ENCODE data around the gene KAT5. TPM values are rescaled to one million over a fixed set of nuclear protein-coding genes. Genes with fewer than 3 reads are reported as not detected.
"Not testable (repeated sequence)": the region's sequence is repeated elsewhere in the genome, so short reads cannot be mapped to it uniquely, and the experiment has no call there.

KAT5 gene
- total RNA-seq, 1 experiment from 2014 or later, result 17.8 TPM

DNA sequence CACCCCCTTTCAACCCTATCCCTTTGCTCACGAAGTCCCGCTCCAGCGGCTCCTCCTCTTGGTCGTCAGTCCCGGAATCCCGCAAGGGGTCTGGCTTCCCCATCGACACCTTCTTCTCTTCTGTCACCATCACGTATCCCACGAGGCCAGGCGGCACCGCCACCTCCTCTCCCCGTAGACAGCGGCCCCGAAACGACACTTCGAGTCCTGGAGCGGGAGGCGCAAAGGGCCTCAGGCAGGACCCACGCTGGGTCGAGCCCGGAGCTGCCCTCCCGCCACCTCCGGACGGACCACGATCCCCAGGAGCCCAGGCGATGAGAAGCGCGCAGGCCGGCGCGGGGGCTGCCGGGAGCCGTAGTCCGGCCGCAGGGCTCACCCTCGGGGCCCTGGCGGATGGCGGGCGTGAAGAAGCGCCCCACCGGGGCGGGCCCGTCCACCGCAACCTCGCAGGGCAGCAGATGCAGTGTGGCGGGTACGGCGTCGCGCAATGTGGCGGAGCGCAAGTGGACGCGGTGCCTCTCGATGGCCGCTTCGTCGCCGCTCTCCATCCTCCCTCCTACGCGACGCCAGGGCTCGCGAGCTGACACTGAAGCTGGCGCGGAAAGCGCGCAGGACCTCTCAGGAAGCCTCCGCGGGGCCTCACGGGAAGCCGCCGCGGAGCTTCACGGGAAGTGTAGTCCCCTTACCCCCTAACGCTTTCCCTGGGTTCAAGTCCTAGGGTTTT, 8.3 kb downstream of the KAT5 start, which contains the start of gene RNASEH2C:
Gene RNASEH2C, minus strand, starts transcription at position 588 of the 724 bp plus-strand sequence. Its CDS starts 40 bp downstream, at position 548.
- H3K27ac ChIP-seq (ENCODE audit: low read length), result peak within 1 kb of the TSS; percentile 60
- H4K20me1 ChIP-seq (ENCODE audit: insufficient read depth, low read depth, low read length), result peaks cover 12% of the 10 kb centered on the region; the same call in 1 of the 2 replicates
- peak; percentile 96 for DNase-seq
- peak within 1 kb of the TSS; percentile 69; the same call in 1 of the 2 replicates for H2AFZ ChIP-seq (ENCODE audit: low read length)
- H3K4me3 ChIP-seq (ENCODE audit: low read length), result peak within 1 kb of the TSS; percentile 93
- no peaks in the 10 kb centered on the region for H3K9me2 ChIP-seq (replicated peaks; ENCODE audit: insufficient read depth, low read length)
- peak within 1 kb of the TSS; percentile 89 for H3K9ac ChIP-seq (ENCODE audit: low read length)
- H3K36me3 ChIP-seq (ENCODE audit: insufficient read depth, low read length), result peaks cover 10% of the 10 kb centered on the region; the same call in 1 of the 2 replicates
- H3K79me2 ChIP-seq (ENCODE audit: low read length), result peaks cover 33% of the 10 kb centered on the region
- H3K9me3 ChIP-seq (ENCODE audit: low read length), result no peaks in the 10 kb centered on the region
- H3K4me2 ChIP-seq (ENCODE audit: low read depth, low read length, poor library complexity, severe bottlenecking), result peak within 1 kb of the TSS; percentile 95
- no peaks in the 10 kb centered on the region for H3K27me3 ChIP-seq (ENCODE audit: low read length)
- H3K4me1 ChIP-seq (ENCODE audit: low read length), result peaks cover 16% of the 10 kb centered on the region

DNA sequence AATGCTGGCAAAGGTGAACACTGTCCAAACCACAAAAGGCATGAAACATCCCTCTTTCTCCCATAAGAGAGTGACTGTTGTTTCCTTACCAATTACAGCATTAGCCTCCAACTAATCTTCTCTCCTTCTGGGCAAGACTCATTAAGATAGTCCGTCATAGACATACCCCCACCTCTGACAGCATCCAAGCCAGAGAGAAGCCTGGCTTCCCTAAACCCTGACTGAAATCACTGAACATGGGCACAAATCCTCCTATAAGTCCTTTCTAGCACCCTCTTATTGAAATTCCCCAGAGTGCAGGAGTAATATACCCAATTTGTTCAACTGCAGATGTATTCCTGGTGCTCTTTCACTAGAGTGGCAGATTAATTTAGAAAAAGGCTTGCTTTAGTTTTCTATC, 10.2 kb downstream of the KAT5 start:
- Histone ChIP-seq H3K4me1 (ENCODE audit: low read length) (peaks cover 16% of the 10 kb centered on the region), H3K4me2 (ENCODE audit: low read depth, low read length, poor library complexity, severe bottlenecking) (no peak overlapping the region), H3K79me2 (ENCODE audit: low read length) (peaks cover 31% of the 10 kb centered on the region), H3K36me3 (ENCODE audit: insufficient read depth, low read length) (peaks cover 10% of the 10 kb centered on the region; the same call in 1 of the 2 replicates), H3K9me2 (replicated peaks; ENCODE audit: insufficient read depth, low read length) (no peaks in the 10 kb centered on the region), H3K27me3 (ENCODE audit: low read length) (no peaks in the 10 kb centered on the region), H3K4me3 (ENCODE audit: low read length) (no peak overlapping the region), H2AFZ (ENCODE audit: low read length) (no peak overlapping the region), H3K27ac (ENCODE audit: low read length) (no peak overlapping the region), H3K9me3 (ENCODE audit: low read length) (no peaks in the 10 kb centered on the region), H3K9ac (ENCODE audit: low read length) (no peak overlapping the region), H4K20me1 (ENCODE audit: insufficient read depth, low read depth, low read length) (peaks cover 12% of the 10 kb centered on the region; the same call in 1 of the 2 replicates)
- no peak for DNase-seq

DNA sequence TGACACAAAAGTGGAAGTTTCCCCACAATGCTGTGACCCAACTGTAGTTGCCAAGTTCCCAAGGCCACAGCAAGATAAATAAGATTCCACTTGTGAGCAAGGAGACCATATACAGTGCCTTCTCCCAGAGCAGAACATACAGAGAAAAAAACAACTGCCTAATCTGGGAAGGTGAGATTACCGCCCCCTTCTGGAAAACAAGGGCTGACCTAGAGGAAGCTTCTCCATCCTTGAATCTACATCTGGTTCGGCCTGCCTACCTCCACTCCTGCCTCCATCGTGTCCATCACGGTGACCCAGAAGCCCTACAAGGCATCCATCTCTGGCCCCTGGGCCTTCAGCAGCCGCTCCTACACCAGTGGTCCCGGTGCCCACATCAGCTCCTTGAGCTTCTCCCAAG, 14.6 kb downstream of the KAT5 start:
- H3K4me2 ChIP-seq (ENCODE audit: low read depth, low read length, poor library complexity, severe bottlenecking), result no peak overlapping the region
- H3K27ac ChIP-seq (ENCODE audit: low read length), result no peak overlapping the region
- peak overlapping the region; percentile 26; the same call in 1 of the 2 replicates for H2AFZ ChIP-seq (ENCODE audit: low read length)
- no peak overlapping the region for H3K9ac ChIP-seq (ENCODE audit: low read length)
- no peaks in the 10 kb centered on the region for H3K9me2 ChIP-seq (replicated peaks; ENCODE audit: insufficient read depth, low read length)
- no peaks in the 10 kb centered on the region for H4K20me1 ChIP-seq (ENCODE audit: insufficient read depth, low read depth, low read length)
- H3K27me3 ChIP-seq (ENCODE audit: low read length), result no peaks in the 10 kb centered on the region
- no peaks in the 10 kb centered on the region for H3K9me3 ChIP-seq (ENCODE audit: low read length)
- peak; percentile 55 for DNase-seq
- peaks cover 4% of the 10 kb centered on the region; the same call in 1 of the 2 replicates for H3K4me1 ChIP-seq (ENCODE audit: low read length)
- no peaks in the 10 kb centered on the region for H3K79me2 ChIP-seq (ENCODE audit: low read length)
- no peaks in the 10 kb centered on the region for H3K36me3 ChIP-seq (ENCODE audit: insufficient read depth, low read length)
- no peak overlapping the region for H3K4me3 ChIP-seq (ENCODE audit: low read length)

DNA sequence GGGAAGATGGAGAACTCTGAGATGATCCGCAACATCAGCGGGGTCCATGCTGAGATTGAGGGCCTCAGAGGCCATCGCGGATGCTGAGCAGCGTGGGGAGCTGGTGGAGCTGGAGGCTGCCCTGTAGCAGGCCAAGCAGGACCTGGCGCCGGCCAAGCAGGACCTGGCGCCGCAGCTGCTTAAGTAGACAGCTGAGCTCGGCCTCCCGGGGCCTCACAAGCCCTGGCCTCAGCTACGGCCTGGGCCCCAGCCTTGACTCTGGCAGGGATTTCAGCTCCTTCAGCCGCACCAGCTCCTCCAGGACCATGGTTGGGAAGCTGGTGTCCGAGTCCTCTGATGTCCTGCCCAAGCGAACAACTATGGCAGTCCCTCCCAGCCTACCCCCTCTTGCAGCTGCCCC, 15.8 kb downstream of the KAT5 start:
- Histone ChIP-seq H3K4me3 (ENCODE audit: low read length) (no peak overlapping the region), H3K27ac (ENCODE audit: low read length) (no peak overlapping the region), H3K36me3 (ENCODE audit: insufficient read depth, low read length) (no peaks in the 10 kb centered on the region), H2AFZ (ENCODE audit: low read length) (no peak overlapping the region), H3K4me1 (ENCODE audit: low read length) (peaks cover 4% of the 10 kb centered on the region; the same call in 1 of the 2 replicates), H3K9me2 (replicated peaks; ENCODE audit: insufficient read depth, low read length) (no peaks in the 10 kb centered on the region), H3K4me2 (ENCODE audit: low read depth, low read length, poor library complexity, severe bottlenecking) (no peak overlapping the region), H3K9me3 (ENCODE audit: low read length) (no peaks in the 10 kb centered on the region), H3K79me2 (ENCODE audit: low read length) (no peaks in the 10 kb centered on the region), H3K9ac (ENCODE audit: low read length) (no peak overlapping the region), H4K20me1 (ENCODE audit: insufficient read depth, low read depth, low read length) (no peaks in the 10 kb centered on the region), H3K27me3 (ENCODE audit: low read length) (no peaks in the 10 kb centered on the region)
- DNase-seq, result no peak

DNA sequence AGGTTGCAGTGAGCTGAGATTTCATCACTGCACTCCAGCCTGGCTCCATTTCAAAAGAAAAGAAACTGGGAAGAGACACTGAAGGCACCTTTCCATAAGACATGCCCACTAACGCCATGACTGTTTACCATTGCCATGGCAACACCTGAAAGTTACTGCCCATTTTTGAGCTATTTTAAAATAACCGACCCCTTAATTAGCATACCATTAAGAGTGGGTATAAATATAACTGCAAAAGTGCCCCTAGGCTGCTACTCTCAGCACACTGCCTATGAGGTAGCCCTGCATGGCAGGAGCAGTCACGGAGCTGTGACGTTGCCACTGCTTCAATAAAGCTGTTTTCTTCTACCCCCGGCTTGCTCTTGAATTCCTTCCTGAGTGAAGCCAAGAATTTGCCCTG, 18.4 kb downstream of the KAT5 start:
- DNase-seq, result peak; percentile 45

DNA sequence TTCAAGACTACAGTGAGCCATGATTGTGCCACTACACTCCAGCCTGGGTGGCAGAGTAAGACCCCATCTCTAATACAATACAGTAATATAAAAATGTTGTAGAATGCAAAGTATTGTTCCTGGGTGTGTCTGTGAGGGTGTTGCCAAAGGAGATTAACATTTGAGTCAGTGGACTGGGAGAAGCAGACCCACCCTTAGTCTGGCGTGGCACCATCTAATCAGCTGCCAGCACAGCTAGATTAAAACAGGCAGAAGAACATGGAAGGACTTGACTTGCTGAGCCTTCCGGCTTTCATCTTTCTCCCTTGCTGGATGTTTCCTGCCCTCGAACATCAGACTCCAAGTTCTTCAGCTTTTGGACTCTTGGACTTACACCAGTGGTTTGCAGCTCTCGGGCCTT, 23.1 kb downstream of the KAT5 start:
- not testable (repeated sequence) for H3K4me1 ChIP-seq (ENCODE audit: low read length); H3K36me3 ChIP-seq (ENCODE audit: insufficient read depth, low read length); H3K79me2 ChIP-seq (ENCODE audit: low read length); H3K27ac ChIP-seq (ENCODE audit: low read length); H2AFZ ChIP-seq (ENCODE audit: low read length); H3K4me3 ChIP-seq (ENCODE audit: low read length); H3K4me2 ChIP-seq (ENCODE audit: low read depth, low read length, poor library complexity, severe bottlenecking); H3K9me3 ChIP-seq (ENCODE audit: low read length); H3K9me2 ChIP-seq (replicated peaks; ENCODE audit: insufficient read depth, low read length); H4K20me1 ChIP-seq (ENCODE audit: insufficient read depth, low read depth, low read length); H3K9ac ChIP-seq (ENCODE audit: low read length); H3K27me3 ChIP-seq (ENCODE audit: low read length); DNase-seq

More for the DNA sequence above, 18.4 kb downstream of the KAT5 start:
- no peak overlapping the region for H3K4me2 ChIP-seq (ENCODE audit: low read depth, low read length, poor library complexity, severe bottlenecking)
- no peak overlapping the region for H3K9ac ChIP-seq (ENCODE audit: low read length)
- H3K4me3 ChIP-seq (ENCODE audit: low read length), result no peak overlapping the region
- H3K36me3 ChIP-seq (ENCODE audit: insufficient read depth, low read length), result no peaks in the 10 kb centered on the region
- no peak overlapping the region for H2AFZ ChIP-seq (ENCODE audit: low read length)
- H4K20me1 ChIP-seq (ENCODE audit: insufficient read depth, low read depth, low read length), result no peaks in the 10 kb centered on the region
- no peak overlapping the region for H3K27ac ChIP-seq (ENCODE audit: low read length)
- H3K27me3 ChIP-seq (ENCODE audit: low read length), result no peaks in the 10 kb centered on the region
- no peaks in the 10 kb centered on the region for H3K9me2 ChIP-seq (replicated peaks; ENCODE audit: insufficient read depth, low read length)
- peaks cover 4% of the 10 kb centered on the region; the same call in 1 of the 2 replicates for H3K4me1 ChIP-seq (ENCODE audit: low read length)
- H3K79me2 ChIP-seq (ENCODE audit: low read length), result no peaks in the 10 kb centered on the region
- H3K9me3 ChIP-seq (ENCODE audit: low read length), result no peaks in the 10 kb centered on the region

DNA sequence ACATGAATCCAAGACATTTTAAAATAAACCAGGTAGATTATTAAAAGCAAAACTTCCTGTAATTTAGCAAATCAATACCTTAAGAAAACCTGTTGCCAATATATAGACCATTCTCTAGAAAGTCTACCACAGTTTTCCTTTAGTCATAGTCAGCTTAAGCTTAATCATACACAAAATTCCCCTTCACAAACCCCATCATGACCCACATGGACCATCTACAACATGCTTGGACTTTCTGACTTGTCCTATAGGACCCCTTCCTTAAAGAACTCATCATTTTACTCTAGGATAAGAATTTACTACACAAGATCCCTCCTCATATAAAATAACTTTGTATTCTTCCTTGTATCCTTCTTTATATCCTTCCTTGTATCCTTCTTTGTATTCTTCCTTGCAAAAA, 24.8 kb downstream of the KAT5 start:
- Histone ChIP-seq H3K9me3 (ENCODE audit: low read length) (peaks cover 6% of the 10 kb centered on the region), H3K79me2 (ENCODE audit: low read length) (no peaks in the 10 kb centered on the region), H3K4me3 (ENCODE audit: low read length) (no peak overlapping the region), H4K20me1 (ENCODE audit: insufficient read depth, low read depth, low read length) (no peaks in the 10 kb centered on the region), H3K27ac (ENCODE audit: low read length) (no peak overlapping the region), H3K36me3 (ENCODE audit: insufficient read depth, low read length) (no peaks in the 10 kb centered on the region), H3K9me2 (replicated peaks; ENCODE audit: insufficient read depth, low read length) (no peaks in the 10 kb centered on the region), H2AFZ (ENCODE audit: low read length) (no peak overlapping the region), H3K4me1 (ENCODE audit: low read length) (no peaks in the 10 kb centered on the region), H3K27me3 (ENCODE audit: low read length) (0 out of 2 replicates have a peak, but pooled peaks cover 4% of the 10 kb centered on the region), H3K4me2 (ENCODE audit: low read depth, low read length, poor library complexity, severe bottlenecking) (no peak overlapping the region), H3K9ac (ENCODE audit: low read length) (no peak overlapping the region)
- no peak for DNase-seq

DNA sequence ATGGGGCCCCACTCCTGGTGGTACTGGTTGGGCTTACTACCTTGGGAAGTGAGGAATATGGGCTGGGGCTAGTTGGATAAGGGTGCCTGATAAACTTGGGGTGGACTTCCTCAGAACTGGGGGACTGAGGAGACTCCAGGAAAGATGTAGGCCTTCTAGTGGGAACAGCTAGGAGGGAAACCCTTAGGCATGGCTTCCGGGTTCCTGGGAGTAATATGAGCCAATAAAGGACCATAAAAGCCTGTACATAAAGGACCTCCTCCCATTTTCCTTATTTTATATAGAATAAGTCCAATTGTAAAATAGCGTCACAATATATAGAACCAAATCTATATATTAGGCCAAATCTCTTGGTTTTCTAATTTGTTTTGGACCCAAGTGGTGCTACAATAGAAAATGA, 27.0 kb downstream of the KAT5 start:
- no peak overlapping the region for H3K9ac ChIP-seq (ENCODE audit: low read length)
- 0 out of 2 replicates have a peak, but pooled peaks cover 4% of the 10 kb centered on the region for H3K27me3 ChIP-seq (ENCODE audit: low read length)
- no peaks in the 10 kb centered on the region for H3K4me1 ChIP-seq (ENCODE audit: low read length)
- H4K20me1 ChIP-seq (ENCODE audit: insufficient read depth, low read depth, low read length), result no peaks in the 10 kb centered on the region
- no peaks in the 10 kb centered on the region for H3K79me2 ChIP-seq (ENCODE audit: low read length)
- peaks cover 6% of the 10 kb centered on the region for H3K9me3 ChIP-seq (ENCODE audit: low read length)
- no peak overlapping the region for H2AFZ ChIP-seq (ENCODE audit: low read length)
- no peaks in the 10 kb centered on the region for H3K9me2 ChIP-seq (replicated peaks; ENCODE audit: insufficient read depth, low read length)
- H3K36me3 ChIP-seq (ENCODE audit: insufficient read depth, low read length), result no peaks in the 10 kb centered on the region
- DNase-seq, result no peak
- no peak overlapping the region for H3K27ac ChIP-seq (ENCODE audit: low read length)
- no peak overlapping the region for H3K4me2 ChIP-seq (ENCODE audit: low read depth, low read length, poor library complexity, severe bottlenecking)
- no peak overlapping the region for H3K4me3 ChIP-seq (ENCODE audit: low read length)

Measured in Karpas-422 (cell line).